ENCODE data around the gene ADAMTS20.

The ADAMTS20 gene

DNA sequence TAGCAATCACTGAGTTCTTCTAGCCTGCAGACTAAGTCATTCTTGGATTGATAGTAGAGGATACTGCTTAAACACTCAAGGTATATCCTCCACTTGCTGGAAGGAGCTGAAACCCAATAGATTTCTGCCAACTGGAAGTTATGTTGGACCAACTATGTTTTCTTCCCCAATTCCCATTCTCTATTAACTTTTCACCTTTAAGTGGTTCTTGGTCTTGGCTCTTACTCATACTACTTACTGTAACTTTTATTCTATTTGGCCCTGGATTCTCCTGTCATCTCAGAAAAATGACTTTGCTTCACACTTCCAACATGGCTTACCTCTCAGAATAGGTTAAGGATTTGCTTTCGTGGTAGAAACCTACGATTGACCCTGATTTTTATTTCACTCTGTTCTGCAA lies 244.9 kb downstream of the ADAMTS20 start:
- DNase-seq = no peak

DNA sequence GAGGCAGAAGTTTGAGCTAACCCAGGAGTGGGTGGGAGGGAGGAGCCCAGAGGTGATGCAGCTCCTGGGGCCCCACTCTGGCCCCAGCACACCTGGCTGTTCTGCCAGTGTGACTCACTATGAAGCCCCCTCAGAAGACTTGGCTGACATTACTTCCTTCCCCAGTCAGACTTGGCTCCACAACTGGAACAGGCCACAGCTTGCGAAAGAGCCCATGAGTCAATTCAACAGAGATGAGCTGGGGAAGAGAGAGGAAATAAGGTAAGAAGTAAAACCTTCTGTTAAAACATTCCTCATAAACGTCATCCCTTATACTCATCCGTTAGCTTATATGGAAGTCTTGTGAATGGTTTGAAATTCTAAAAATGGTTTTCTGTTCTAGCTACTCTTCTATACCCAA lies 245.9 kb downstream of the ADAMTS20 start:
- no peak for DNase-seq

DNA sequence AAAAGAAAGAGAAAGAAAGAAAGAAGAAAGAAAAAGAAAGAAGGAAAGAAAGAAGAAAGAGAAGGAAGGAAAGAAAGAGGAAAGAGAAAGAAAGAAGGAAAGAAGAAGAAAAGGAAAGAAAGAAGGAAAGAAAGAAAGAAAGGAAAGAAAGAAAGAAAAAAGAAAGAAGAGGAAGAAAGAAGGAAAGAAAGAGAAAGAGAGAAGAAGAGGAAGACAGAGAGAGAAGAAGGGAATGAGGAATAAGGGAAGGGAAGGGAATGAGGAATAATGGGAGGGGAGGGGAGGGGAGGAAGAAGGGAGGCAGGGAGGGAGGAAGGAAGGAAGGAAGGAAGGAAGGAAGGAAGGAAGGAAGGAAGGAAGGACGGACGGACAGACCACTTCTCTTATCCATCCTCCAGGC lies 246.9 kb downstream of the ADAMTS20 start:
- no peak for DNase-seq
